Panc1 (cell line): ENCODE data around the gene DDX28. TPM values are rescaled to one million over a fixed set of nuclear protein-coding genes. Genes with fewer than 3 reads are reported as not detected.

Experiments
- ATAC-seq: fragments of 200-7000 bp; cut with Tn5 transposase; 2 replicates; pipeline ENCODE4 v1.9.1; 2020; ENCODE audit warnings: mild to moderate bottlenecking, moderate library complexity
- BruUV-seq: library from RNA; stranded (reverse); fragments of 400-500 nt; replicated peaks from 2 replicates; lab custom pipeline; 2021; lab: Mats Ljungman, UMichigan
- CTCF ChIA-PET: fragments of 300-600 bp; sonication (Branson Sonifier 250); formaldehyde crosslinking; loops from one replicate; lab custom pipeline; 2022; ENCODE audit warnings: antibody characterized with exemption; lab: Charles Lee
- POLR2A ChIA-PET: fragments of 300-600 bp; sonication (Branson Sonifier 250); formaldehyde crosslinking; loops from one replicate; lab custom pipeline; 2022; ENCODE audit warnings: antibody characterized with exemption; lab: Charles Lee
- DNase-seq: peaks from one replicate; pipeline ENCODE4 v3.0.0-alpha.2; 2010; ENCODE audit warnings: low read depth, low spot score
- H3K27ac ChIP-seq: 2 replicates; pipeline ENCODE4 v1.5.1; 2011; ENCODE audit warnings: mild to moderate bottlenecking, low read length, inconsistent platforms
- H3K27me3 ChIP-seq: fragments of 200-500 bp; sonication (Bioruptor generic); 2 replicates; pipeline ENCODE4 v1.6.0; 2014; ENCODE audit warnings: low read length, inconsistent platforms; ENCODE audit not compliant: control insufficient read depth, insufficient read depth
- H3K36me3 ChIP-seq: fragments of 200-500 bp; sonication (Bioruptor generic); 2 replicates; pipeline ENCODE4 v1.5.1; 2014; ENCODE audit warnings: inconsistent platforms, mild to moderate bottlenecking, low read length, moderate library complexity; ENCODE audit not compliant: control insufficient read depth, insufficient read depth
- H3K4me1 ChIP-seq: 2 replicates; pipeline ENCODE4 v1.5.1; 2011; ENCODE audit warnings: inconsistent platforms, mild to moderate bottlenecking, low read length, moderate library complexity; ENCODE audit not compliant: control insufficient read depth, insufficient read depth
- H3K4me3 ChIP-seq, 2 experiments: 2 replicates each; pipeline ENCODE4 v1.5.1; 2011 to 2012; ENCODE audit warnings: low read depth in 2 of 2, low read length in 2 of 2, mild to moderate bottlenecking in 2 of 2, inconsistent platforms in 1 of 2, moderate library complexity in 1 of 2
- H3K9me3 ChIP-seq: fragments of 200-500 bp; sonication (Bioruptor generic); 2 replicates; pipeline ENCODE4 v1.5.1; 2014; ENCODE audit warnings: low read depth, mild to moderate bottlenecking, inconsistent platforms, low read length, moderate library complexity; ENCODE audit not compliant: control insufficient read depth, insufficient read depth
- POLR2AphosphoS5 ChIP-seq: IDR thresholded peaks from 2 replicates; pipeline ENCODE4 v1.6.1; 2012; ENCODE audit warnings: mild to moderate bottlenecking, low read depth, low read length, moderate library complexity
- SIN3A ChIP-seq: IDR thresholded peaks from 2 replicates; pipeline ENCODE4 v1.6.1; 2012; ENCODE audit warnings: low read depth, mild to moderate bottlenecking, low read length, moderate library complexity, borderline replicate concordance; ENCODE audit not compliant: insufficient read depth
- TCF7L2 ChIP-seq: IDR thresholded peaks from 2 replicates; pipeline ENCODE4 v1.6.1; 2011; ENCODE audit warnings: mild to moderate bottlenecking, low read depth, low read length, inconsistent platforms
- in situ Hi-C: cut with HindIII; loops from 2 replicates; pipeline ENCODE4 v1.10.0; 2016; ENCODE audit warnings: low sequenced_read_pairs, low pct_unique_long_range_greater_than_20kb
- intact Hi-C: fragments of 100-400 bp; cut with micrococcal nuclease; formaldehyde crosslinking; loops from one replicate; pipeline ENCODE4 v1.10.0; 2022; ENCODE audit not compliant: unreplicated experiment
- total RNA-seq: library from RNA; stranded (reverse); gene quantifications from one replicate; pipeline ENCODE4 v1.2.1, GENCODE V29; 2021; ENCODE audit not compliant: unreplicated experiment
- TF ChIP-seq, protein P1 (sequence below): fragments of 450-650 bp; IDR thresholded peaks from 2 replicates; pipeline ENCODE4 v1.5.1; 2017; ENCODE audit warnings: mild to moderate bottlenecking
- TF ChIP-seq, protein P2 (sequence below), 2 experiments: IDR thresholded peaks; 2 replicates each; pipeline ENCODE4 v1.6.1; 2011 to 2012; ENCODE audit warnings: low read depth in 2 of 2, control low read depth in 1 of 2, low read length in 1 of 2, mild to moderate bottlenecking in 1 of 2, moderate library complexity in 1 of 2; ENCODE audit not compliant: insufficient read depth in 1 of 2

The DDX28 gene
- total RNA-seq, 1 experiment from 2014 or later = 8.4 TPM

DNA sequence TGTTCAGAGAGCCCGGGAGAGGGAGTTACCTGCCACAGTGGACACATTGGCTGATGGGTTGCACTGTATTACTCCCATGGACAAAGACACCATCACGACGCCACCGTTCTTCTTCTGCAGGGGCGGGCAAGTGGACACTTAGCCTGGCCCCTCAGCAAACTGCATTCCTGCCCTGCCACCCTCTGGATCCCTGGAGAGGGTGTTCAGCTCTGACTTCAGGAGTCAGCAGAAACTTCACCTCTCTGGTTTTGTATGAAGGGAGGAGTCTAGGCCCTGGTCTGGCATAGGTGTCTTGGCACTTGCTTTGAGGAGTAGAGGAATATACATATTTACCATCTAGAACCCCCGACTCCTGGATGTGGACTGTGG lies 33.0 kb downstream of the DDX28 start:
- H3K4me3 ChIP-seq = no peak overlapping the region
- intact Hi-C loops = loop anchor here (5.0 kb wide), 1 partner anchor 52 kb away; no protein-coding TSS in a partner anchor
- ChIA-PET CTCF (no interaction called here), POLR2A (no interaction called here)
- no peak for DNase-seq
- in situ Hi-C loops = no loop called here
- ATAC-seq = no peak
- no TSS peak for BruUV-seq
- TF ChIP-seq, protein P1, sequence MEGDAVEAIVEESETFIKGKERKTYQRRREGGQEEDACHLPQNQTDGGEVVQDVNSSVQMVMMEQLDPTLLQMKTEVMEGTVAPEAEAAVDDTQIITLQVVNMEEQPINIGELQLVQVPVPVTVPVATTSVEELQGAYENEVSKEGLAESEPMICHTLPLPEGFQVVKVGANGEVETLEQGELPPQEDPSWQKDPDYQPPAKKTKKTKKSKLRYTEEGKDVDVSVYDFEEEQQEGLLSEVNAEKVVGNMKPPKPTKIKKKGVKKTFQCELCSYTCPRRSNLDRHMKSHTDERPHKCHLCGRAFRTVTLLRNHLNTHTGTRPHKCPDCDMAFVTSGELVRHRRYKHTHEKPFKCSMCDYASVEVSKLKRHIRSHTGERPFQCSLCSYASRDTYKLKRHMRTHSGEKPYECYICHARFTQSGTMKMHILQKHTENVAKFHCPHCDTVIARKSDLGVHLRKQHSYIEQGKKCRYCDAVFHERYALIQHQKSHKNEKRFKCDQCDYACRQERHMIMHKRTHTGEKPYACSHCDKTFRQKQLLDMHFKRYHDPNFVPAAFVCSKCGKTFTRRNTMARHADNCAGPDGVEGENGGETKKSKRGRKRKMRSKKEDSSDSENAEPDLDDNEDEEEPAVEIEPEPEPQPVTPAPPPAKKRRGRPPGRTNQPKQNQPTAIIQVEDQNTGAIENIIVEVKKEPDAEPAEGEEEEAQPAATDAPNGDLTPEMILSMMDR = no peak
- TF ChIP-seq, protein P2, sequence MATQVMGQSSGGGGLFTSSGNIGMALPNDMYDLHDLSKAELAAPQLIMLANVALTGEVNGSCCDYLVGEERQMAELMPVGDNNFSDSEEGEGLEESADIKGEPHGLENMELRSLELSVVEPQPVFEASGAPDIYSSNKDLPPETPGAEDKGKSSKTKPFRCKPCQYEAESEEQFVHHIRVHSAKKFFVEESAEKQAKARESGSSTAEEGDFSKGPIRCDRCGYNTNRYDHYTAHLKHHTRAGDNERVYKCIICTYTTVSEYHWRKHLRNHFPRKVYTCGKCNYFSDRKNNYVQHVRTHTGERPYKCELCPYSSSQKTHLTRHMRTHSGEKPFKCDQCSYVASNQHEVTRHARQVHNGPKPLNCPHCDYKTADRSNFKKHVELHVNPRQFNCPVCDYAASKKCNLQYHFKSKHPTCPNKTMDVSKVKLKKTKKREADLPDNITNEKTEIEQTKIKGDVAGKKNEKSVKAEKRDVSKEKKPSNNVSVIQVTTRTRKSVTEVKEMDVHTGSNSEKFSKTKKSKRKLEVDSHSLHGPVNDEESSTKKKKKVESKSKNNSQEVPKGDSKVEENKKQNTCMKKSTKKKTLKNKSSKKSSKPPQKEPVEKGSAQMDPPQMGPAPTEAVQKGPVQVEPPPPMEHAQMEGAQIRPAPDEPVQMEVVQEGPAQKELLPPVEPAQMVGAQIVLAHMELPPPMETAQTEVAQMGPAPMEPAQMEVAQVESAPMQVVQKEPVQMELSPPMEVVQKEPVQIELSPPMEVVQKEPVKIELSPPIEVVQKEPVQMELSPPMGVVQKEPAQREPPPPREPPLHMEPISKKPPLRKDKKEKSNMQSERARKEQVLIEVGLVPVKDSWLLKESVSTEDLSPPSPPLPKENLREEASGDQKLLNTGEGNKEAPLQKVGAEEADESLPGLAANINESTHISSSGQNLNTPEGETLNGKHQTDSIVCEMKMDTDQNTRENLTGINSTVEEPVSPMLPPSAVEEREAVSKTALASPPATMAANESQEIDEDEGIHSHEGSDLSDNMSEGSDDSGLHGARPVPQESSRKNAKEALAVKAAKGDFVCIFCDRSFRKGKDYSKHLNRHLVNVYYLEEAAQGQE (IDR thresholded peaks at IDR 0.05; ENCODE audit: insufficient read depth in 1 of 2, low read depth in 2 of 2, low read length in 1 of 2) = no peak
- H3K27ac ChIP-seq = no peak overlapping the region
- no peaks in the 10 kb centered on the region for H3K36me3 ChIP-seq
- peaks cover 4% of the 10 kb centered on the region for H3K4me1 ChIP-seq
- no peaks in the 10 kb centered on the region for H3K27me3 ChIP-seq
- H3K9me3 ChIP-seq = no peaks in the 10 kb centered on the region

DNA sequence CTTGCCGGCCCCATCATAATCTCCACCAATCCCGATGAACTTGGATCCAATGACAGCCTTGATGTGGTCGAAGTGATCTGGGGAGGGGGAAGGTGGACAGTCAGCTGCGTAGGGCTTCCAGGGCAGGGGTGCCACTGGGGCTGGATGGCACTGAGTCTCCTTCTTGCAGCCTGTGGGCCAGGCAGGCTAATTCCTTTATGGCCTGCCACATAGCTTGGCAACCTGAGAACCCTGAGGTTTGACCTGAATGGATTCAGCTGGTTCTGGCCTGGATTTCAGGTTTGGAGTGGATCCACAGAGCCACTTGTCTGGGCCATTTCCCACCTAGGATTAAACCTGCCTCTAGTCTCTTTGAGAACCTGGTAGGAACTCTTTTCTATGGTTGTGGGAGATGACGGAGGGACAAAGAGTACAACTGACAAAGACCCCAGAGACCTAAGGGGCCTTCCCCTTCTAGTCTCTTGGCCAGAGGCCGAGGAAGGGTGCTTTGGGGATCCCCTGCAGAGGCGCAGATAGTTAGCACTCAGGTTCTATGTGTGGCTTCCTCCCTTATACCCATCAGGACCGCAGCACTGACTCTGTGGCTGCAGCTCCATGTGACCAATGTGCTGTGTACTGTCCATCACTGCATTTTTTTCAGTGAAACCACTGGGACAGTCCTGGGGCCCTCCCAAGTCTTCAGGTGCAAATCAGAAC lies 33.6 kb downstream of the DDX28 start:
- Histone ChIP-seq H3K36me3 (no peaks in the 10 kb centered on the region), H3K4me1 (peaks cover 4% of the 10 kb centered on the region), H3K27ac (no peak overlapping the region), H3K9me3 (no peaks in the 10 kb centered on the region), H3K27me3 (no peaks in the 10 kb centered on the region), H3K4me3 (no peak overlapping the region)
- POLR2A ChIA-PET = no interaction called here
- CTCF ChIA-PET = no interaction called here
- TF ChIP-seq, protein P1 = no peak
- TF ChIP-seq TCF7L2 = no peak
- TF ChIP-seq POLR2AphosphoS5 = no peak
- TF ChIP-seq, protein P2 (IDR thresholded peaks at IDR 0.05; ENCODE audit: insufficient read depth in 1 of 2, low read depth in 2 of 2, low read length in 1 of 2) = no peak
- TF ChIP-seq SIN3A = no peak
- no TSS peak for BruUV-seq
- DNase-seq = no peak
- no peak for ATAC-seq
- in situ Hi-C loops (no loop called here), intact Hi-C loops (loop anchor here (5.0 kb wide), 1 partner anchor 53 kb away; no protein-coding TSS in a partner anchor)
